Measurements from ENCODE around the gene FKBP10.
"Not testable (repeated sequence)": the region's sequence is repeated elsewhere in the genome, so short reads cannot be mapped to it uniquely, and the experiment has no call there.

Gene FKBP10

GRCh38 chr17:41839448-41839847 is 26.6 kb downstream of the FKBP10 start:
- not testable (repeated sequence) for DNase-seq (ENCODE audit: low read depth)

GRCh38 chr17:41840781-41841180 is 28.0 kb downstream of the FKBP10 start:
- DNase-seq (ENCODE audit: low read depth), result not testable (repeated sequence)

GRCh38 chr17:41844971-41845370 is 32.2 kb downstream of the FKBP10 start:
- no peak for DNase-seq (ENCODE audit: low read depth)

- no peak for DNase-seq (ENCODE audit: low read depth)
These were observed 36.0 kb downstream of the FKBP10 start for GRCh38 chr17:41848788-41849187.

- no peak for DNase-seq (ENCODE audit: low read depth)
These were observed 36.6 kb downstream of the FKBP10 start for GRCh38 chr17:41849251-41849990.

GRCh38 chr17:41851382-41851781 is 38.6 kb downstream of the FKBP10 start:
- DNase-seq (ENCODE audit: low read depth), result not testable (repeated sequence)

- DNase-seq (ENCODE audit: low read depth), result no peak
These were observed 47.6 kb downstream of the FKBP10 start for GRCh38 chr17:41860254-41860931.

- DNase-seq (ENCODE audit: low read depth), result no peak
These were observed 50.5 kb downstream of the FKBP10 start for GRCh38 chr17:41863074-41863848.

- DNase-seq (ENCODE audit: low read depth), result no peak
These were observed 51.7 kb downstream of the FKBP10 start for GRCh38 chr17:41864498-41864835.

- peak; percentile 29 for DNase-seq (ENCODE audit: low read depth)
These were observed 52.2 kb downstream of the FKBP10 start, which contains the start of gene KLHL11 for GRCh38 chr17:41864836-41865595. Gene KLHL11, minus strand, starts transcription at chr17:41865423. Its CDS starts 53 bp downstream, at chr17:41865370.

GRCh38 chr17:41865596-41865893 is 52.7 kb downstream of the FKBP10 start:
- no peak for DNase-seq (ENCODE audit: low read depth)

GRCh38 chr17:41868568-41868967 is 55.8 kb downstream of the FKBP10 start:
- no peak for DNase-seq (ENCODE audit: low read depth)

- DNase-seq (ENCODE audit: low read depth), result no peak
These were observed 56.6 kb downstream of the FKBP10 start for GRCh38 chr17:41869426-41869825.

GRCh38 chr17:41870097-41870496 is 57.3 kb downstream of the FKBP10 start:
- no peak for DNase-seq (ENCODE audit: low read depth)

GRCh38 chr17:41870627-41871026 is 57.8 kb downstream of the FKBP10 start:
- DNase-seq (ENCODE audit: low read depth), result no peak

GRCh38 chr17:41871789-41872188 is 59.0 kb downstream of the FKBP10 start:
- no peak for DNase-seq (ENCODE audit: low read depth)

Data from HS-27A (cell line).